ENCODE data around the gene ADCY1.

DNA sequence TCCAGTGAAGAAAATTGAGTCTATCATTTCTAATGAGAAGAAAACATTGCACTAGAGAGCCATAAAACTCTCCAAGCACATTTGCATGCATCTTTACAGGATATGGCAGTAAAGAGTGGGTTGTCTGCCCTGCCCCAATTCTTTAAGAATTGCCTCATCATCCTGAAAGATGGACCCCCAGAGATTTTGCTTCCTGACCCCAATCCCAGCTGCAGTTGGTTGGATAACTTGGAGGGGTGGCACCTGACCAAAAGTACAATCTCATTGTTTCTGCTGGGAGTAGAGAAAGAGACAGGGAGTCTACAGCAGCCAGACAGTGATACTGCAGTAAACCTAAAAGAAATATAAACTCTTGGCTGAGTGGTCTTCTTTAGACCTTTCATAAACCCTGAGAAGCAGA lies 49.1 kb upstream of the ADCY1 start:
- TF ChIP-seq, protein P1, sequence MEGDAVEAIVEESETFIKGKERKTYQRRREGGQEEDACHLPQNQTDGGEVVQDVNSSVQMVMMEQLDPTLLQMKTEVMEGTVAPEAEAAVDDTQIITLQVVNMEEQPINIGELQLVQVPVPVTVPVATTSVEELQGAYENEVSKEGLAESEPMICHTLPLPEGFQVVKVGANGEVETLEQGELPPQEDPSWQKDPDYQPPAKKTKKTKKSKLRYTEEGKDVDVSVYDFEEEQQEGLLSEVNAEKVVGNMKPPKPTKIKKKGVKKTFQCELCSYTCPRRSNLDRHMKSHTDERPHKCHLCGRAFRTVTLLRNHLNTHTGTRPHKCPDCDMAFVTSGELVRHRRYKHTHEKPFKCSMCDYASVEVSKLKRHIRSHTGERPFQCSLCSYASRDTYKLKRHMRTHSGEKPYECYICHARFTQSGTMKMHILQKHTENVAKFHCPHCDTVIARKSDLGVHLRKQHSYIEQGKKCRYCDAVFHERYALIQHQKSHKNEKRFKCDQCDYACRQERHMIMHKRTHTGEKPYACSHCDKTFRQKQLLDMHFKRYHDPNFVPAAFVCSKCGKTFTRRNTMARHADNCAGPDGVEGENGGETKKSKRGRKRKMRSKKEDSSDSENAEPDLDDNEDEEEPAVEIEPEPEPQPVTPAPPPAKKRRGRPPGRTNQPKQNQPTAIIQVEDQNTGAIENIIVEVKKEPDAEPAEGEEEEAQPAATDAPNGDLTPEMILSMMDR (IDR thresholded peaks at IDR 0.05; ENCODE audit: low read depth, low read length, missing input control): no peak
- TF ChIP-seq JUND (IDR thresholded peaks at IDR 0.05): no peak

Data from liver (tissue), 3 donors.